Fibroblast of pulmonary artery (primary cell): Measurements from ENCODE around the gene HTT.

ENCODE experiments used
- DNase-seq: peaks from one replicate; pipeline ENCODE4 v3.0.0-alpha.2; 2010; ENCODE audit warnings: low read depth
- H3K4me3 ChIP-seq: replicated peaks from 2 replicates; pipeline ENCODE4 v1.5.1; 2011; ENCODE audit warnings: low read depth, mild to moderate bottlenecking, control low read depth, low read length, moderate library complexity
- TF ChIP-seq, protein P1 (sequence below): IDR thresholded peaks from 2 replicates; pipeline ENCODE4 v1.5.1; 2011; ENCODE audit warnings: mild to moderate bottlenecking, control low read depth, low read length, inconsistent platforms; ENCODE audit errors: missing control alignments

Gene HTT

DNA sequence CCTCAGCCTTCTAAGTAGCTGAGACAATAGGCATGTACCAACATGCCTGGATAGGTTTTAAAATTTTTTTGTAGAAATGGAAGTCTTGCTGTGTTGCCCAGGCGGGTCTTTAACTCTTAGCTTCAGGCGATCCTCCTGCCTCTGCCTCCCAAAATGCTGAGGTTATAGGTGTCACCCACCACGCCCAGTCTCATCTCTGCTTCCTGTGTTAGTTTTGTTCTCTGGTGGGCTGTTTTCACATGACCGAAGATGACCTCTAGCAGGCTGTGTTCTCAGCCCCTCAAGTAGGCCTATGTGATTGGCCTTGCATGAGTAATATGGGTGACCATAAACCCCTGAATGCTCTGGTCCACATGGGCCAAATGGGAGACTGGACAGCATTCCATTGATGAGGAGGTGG is 117.7 kb downstream of the HTT start:
- no peak overlapping the region for H3K4me3 ChIP-seq
- TF ChIP-seq, protein P1, sequence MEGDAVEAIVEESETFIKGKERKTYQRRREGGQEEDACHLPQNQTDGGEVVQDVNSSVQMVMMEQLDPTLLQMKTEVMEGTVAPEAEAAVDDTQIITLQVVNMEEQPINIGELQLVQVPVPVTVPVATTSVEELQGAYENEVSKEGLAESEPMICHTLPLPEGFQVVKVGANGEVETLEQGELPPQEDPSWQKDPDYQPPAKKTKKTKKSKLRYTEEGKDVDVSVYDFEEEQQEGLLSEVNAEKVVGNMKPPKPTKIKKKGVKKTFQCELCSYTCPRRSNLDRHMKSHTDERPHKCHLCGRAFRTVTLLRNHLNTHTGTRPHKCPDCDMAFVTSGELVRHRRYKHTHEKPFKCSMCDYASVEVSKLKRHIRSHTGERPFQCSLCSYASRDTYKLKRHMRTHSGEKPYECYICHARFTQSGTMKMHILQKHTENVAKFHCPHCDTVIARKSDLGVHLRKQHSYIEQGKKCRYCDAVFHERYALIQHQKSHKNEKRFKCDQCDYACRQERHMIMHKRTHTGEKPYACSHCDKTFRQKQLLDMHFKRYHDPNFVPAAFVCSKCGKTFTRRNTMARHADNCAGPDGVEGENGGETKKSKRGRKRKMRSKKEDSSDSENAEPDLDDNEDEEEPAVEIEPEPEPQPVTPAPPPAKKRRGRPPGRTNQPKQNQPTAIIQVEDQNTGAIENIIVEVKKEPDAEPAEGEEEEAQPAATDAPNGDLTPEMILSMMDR: no peak
- DNase-seq: no peak

DNA sequence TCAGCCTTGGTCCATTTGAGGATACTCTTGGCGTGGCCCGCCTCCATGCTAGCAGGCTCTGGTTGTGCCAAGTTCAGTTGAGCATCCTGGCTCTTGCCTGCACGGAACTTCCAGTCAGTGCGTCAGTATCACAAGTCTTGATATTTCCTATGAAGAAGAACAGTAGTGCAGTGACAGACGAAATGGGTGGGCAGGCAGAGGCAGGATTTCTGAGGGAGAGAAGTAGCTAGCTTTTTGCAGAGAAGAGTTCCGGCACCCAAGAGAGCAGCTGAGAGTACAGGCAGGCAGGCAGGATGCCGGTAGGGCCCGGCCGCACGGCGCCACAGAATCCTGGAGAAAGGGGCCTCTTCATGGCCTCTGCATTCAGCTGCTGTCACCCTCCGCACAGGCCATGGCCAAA is 118.3 kb downstream of the HTT start:
- TF ChIP-seq, protein P1: no peak
- no peak for DNase-seq
- no peak overlapping the region for H3K4me3 ChIP-seq

DNA sequence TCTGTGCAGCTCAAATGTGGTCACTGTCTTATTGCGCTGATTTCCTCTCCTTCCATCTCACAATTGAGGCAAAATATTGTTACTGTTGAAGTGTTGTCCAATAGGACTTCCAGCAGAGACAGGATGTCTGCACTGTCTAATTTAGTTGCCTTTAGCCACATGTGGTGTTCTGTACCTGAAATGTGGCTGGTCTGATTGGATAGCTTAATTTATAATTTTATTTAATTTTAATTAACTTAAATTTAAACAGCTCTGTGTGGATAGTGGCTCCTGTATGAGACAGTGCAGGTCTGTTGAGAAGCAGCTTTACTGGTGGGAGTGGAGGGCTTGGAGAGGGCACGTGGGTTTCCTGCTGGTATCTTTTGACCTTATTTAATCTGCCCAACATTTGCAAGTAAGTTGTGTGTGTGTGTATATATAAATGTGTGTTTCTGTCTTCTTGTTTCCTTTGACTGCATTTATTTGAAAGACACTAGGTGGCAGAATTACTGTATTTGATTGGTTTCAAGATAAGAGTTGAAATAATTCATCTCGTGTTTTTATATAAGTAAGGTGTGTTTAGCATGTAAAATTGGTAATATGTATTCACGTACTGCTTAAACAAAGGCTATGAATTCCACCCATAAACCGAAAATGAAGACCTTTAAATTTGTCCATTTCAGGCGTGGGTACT is 119.2 kb downstream of the HTT start:
- DNase-seq: peak; percentile 29
- TF ChIP-seq, protein P1: peak; percentile 30
- no peak overlapping the region for H3K4me3 ChIP-seq

DNA sequence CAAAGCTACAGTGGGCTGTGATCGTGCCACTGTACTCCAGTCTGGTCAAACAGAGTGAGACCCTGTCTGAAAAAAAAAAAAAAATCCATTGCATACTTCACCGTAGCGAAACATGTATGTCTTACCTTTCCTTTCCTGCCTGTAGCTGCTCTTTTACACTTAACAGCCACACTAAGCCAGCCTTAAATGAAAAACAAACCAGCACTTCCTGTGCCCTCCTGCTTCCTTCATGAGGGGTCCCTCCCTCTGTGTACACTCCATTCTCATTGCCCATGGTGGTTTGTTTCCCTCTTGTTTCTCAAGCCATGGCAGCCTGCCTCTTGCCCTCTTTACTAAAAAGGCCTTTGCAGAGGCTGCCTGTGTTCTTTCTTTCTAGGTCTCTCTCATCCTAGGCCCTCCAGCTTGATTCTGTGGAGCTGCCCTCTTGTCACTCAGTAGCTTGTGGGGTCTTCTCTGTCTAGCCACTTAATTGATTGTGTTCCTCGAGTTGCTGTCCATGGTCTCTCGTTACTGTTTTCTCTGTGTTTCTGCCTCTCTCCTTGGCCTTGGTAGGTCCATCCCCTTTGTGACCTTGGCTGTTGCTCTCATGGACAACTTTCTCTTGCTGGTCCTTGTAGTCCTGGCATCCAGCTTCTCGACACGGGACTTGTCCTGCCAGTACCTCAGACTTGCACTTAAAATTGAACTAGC is 122.3 kb downstream of the HTT start:
- no peak for DNase-seq
- TF ChIP-seq, protein P1: no peak
- no peak overlapping the region for H3K4me3 ChIP-seq

DNA sequence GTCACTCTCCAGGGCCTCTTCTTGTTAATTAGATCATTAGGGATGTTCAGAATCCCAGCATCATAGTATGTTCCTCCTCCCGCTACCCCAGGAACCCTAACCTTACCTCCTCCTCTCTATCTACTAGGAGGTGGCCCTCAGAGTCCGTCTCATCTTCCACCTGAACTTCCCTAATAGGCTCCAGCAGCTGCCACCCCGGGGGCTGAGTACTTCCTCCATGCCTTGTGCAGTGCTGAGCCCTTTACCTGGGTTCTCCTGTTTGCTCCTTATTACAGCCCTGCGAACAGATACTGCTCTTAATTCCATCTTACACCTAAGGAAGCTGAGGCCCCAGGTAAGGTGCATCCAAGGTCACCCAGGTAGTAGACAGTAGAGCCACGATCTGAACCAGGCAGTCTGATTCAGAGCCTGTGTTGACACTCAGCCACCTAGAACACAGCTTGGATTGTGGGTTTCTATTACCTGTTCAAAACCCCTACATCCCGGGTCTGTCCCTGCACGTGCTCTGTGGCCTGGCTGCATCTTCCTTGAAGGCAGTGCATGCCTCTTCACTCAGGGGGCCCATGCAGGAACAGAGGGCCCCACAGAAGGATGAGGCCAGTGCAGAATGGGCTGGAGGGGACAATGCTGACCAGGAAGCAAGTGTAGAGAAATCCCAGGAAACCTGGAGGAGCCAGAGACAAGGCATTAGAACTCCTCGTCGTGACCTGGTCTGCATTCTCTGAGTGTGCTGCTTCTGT is 123.1 kb downstream of the HTT start:
- no peak overlapping the region for H3K4me3 ChIP-seq
- no peak for DNase-seq
- TF ChIP-seq, protein P1: no peak

DNA sequence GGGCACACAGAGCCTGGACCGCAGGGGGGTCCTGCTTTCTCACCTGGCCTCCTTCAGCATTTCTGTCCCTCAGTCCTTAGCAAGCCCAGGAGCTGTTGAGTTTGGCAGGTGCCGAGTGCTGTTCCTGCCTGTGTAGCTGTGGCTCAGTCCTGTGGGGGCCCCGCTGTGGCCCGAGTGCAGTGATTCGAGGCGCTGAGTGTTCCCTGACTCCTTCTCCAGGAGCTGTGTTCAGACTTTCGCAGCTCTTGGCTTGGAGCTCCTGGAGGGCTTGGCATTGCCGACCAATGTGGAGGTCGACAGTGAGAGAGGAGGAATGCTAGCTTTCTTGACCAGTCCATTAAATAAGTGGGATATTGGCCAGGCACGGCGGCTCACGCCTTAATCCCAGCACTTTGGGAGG is 124.4 kb downstream of the HTT start:
- TF ChIP-seq, protein P1: no peak
- DNase-seq: no peak
- no peak overlapping the region for H3K4me3 ChIP-seq
